AG09319 (cell line): ENCODE data around the gene SRI.

Experiments
- DNase-seq: peaks from one replicate; pipeline ENCODE4 v3.0.0-alpha.2; 2010; ENCODE audit warnings: low read depth; ENCODE audit errors: extremely low read depth
- TF ChIP-seq, protein P1 (sequence below): IDR thresholded peaks from 2 replicates; pipeline ENCODE4 v1.5.1; 2011; ENCODE audit warnings: low read depth, mild to moderate bottlenecking, inconsistent platforms, low read length, moderate library complexity

SRI gene

DNA sequence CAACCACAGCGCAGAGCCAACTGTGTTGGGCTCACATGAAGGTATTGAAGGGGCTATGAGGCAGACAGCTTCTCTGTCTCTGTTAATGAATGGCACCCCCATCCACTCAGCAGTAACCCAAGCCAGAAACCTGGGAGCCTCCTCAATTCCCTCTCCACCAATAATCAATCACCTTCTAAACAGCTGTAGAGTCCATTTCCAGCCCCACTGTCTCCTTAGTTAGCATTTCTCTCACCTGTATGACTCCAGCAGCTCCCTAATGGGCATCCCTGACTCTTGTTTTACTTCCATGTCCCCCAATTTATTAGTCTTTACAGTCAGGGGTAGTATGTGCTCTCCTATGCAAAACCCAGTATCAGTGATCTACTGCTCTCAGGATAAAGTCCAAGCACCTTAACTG, 6.9 kb downstream of the SRI start:
- TF ChIP-seq, protein P1, sequence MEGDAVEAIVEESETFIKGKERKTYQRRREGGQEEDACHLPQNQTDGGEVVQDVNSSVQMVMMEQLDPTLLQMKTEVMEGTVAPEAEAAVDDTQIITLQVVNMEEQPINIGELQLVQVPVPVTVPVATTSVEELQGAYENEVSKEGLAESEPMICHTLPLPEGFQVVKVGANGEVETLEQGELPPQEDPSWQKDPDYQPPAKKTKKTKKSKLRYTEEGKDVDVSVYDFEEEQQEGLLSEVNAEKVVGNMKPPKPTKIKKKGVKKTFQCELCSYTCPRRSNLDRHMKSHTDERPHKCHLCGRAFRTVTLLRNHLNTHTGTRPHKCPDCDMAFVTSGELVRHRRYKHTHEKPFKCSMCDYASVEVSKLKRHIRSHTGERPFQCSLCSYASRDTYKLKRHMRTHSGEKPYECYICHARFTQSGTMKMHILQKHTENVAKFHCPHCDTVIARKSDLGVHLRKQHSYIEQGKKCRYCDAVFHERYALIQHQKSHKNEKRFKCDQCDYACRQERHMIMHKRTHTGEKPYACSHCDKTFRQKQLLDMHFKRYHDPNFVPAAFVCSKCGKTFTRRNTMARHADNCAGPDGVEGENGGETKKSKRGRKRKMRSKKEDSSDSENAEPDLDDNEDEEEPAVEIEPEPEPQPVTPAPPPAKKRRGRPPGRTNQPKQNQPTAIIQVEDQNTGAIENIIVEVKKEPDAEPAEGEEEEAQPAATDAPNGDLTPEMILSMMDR, result no peak
- DNase-seq, result no peak

DNA sequence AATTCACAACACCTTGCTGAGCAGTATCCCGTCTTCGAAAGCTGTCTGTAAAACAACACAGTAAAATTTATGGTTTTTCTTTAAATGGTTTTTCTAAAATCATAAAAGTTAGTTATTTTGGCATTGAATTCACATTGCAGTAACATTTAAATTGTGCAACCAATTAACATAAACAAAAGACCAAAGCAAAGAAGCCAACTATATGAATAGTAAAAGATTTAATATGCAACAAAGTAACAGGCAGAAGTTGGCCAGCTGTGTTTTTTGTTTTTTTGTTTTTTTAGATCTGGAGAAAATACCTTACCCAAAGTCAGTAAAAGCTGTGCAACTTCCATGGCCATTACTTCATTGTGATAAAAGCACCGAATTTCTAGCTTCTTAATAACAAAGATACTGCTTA, 11.3 kb downstream of the SRI start:
- TF ChIP-seq, protein P1, result no peak
- no peak for DNase-seq

DNA sequence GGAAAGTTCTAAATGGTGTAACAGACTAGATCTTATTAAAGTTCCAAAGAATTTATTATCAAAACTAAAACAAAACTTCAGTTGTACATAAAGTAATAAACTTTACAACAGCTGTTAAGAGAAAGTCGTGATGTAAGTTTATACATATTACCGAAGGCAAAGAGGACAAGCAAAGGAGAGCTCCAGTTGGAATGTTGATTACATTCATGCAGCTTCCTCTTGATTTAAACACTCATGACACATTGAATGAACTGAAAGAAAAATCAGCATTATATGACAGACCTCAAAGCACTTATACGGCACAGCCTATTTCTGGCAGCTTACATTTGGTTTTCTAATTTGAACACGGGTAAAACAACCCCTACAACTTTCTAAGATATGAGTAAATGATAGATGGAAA, 13.6 kb downstream of the SRI start:
- TF ChIP-seq, protein P1, result no peak
- no peak for DNase-seq

- TF ChIP-seq, protein P1, result no peak
- DNase-seq, result no peak
Observed at GRCh38 chr7:88205179-88205578, 14.7 kb downstream of the SRI start.

- DNase-seq, result no peak
- TF ChIP-seq, protein P1, result no peak
Observed at GRCh38 chr7:88204525-88205110, 15.2 kb downstream of the SRI start.

GRCh38 chr7:88203401-88203800, 16.4 kb downstream of the SRI start:
- TF ChIP-seq, protein P1, result no peak
- DNase-seq, result no peak

DNA sequence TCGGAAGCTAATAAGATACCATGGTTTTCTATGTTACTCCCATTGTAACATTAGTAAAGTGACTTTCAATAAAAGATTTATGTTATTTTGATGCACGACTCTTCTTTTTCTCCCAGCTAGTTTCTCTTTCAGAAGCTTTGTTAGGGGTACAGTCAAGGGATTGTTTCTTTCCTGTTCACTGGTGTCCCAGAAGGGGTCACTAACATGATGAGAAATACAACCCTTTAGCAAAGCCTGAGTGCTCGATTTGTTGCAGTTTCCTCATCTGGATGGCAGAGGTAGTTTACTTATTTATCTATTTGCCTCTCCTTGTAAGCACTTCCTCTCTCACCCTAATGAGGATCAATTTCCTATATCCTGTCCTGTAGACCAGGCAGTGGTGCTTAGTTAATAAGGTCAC, 17.0 kb downstream of the SRI start:
- TF ChIP-seq, protein P1, result no peak
- no peak for DNase-seq
